Measurements from ENCODE around the gene TMA7.
A peak's percentile ranks its signal among the peaks of the same experiment; 100 is the strongest.

The TMA7 gene

DNA sequence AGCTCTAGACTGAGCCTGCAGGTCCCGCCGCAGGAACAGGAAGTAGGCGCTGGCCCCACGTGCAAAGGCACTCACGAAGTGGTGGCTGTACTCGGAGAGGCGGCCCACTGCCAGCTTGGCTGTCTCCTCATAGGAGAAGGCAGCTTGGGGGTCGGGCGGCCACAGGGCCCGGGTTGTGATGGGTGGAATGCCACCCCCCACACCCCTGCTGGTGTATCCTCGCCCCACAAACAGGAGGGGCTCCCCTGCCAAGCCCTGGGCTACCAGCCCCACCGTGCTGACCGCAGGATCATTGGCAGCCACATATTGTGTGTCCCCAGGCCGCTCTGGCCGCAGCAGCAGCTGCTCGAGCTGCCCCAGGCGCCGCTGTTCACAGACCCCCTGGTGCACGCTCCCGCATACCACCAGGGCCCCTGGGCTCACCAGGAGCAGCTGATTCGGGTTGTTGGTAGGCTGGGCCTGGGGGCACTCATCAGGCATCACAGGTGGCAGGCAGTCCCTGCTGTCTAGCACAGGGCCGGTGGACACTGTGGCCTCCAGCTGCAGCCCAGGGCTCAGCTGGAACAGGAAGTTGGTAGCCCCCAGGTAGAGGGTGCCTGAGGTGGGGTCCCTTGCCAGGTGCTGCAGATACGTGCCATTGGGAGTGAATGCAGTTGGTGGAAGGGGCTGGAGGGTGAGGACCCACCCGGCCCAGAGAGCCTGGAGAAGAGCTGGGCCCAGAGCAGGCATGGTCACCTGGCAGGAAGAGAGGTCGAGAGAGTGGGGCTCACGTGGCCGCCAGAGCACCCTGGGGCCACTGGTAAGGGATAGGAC, 16.0 kb upstream of the TMA7 start:
- no peak for DNase-seq

GRCh38 chr3:48425281-48425812, 14.7 kb upstream of the TMA7 start:
- DNase-seq = no peak

GRCh38 chr3:48426401-48426909, 13.6 kb upstream of the TMA7 start:
- DNase-seq = no peak

GRCh38 chr3:48426944-48427629, 13.0 kb upstream of the TMA7 start:
- DNase-seq = no peak

GRCh38 chr3:48427630-48427962, 12.5 kb upstream of the TMA7 start:
- DNase-seq = no peak

DNA sequence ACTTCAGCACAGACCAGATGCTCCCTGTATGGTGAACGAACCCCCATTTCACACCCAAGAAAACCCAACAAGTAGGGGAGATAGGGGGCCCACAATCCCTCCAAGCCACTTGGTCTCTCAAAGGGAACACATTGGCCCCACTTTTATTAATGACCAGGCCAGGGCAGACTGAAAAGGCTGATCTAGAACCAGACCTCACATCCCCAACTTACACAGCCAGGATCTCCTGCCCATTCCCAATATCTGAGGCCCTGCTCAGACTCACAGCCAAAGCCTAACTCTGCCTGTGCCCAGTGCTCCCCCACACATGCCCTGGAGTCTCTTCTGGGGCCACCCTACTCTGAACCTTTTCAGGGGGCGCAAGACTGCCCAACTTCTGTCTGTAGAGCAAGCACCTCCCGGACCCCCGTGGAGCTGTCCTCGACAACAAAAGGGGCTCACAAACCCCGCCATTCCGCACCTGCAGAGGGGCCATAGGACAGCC, 11.9 kb upstream of the TMA7 start:
- no peak for DNase-seq

DNA sequence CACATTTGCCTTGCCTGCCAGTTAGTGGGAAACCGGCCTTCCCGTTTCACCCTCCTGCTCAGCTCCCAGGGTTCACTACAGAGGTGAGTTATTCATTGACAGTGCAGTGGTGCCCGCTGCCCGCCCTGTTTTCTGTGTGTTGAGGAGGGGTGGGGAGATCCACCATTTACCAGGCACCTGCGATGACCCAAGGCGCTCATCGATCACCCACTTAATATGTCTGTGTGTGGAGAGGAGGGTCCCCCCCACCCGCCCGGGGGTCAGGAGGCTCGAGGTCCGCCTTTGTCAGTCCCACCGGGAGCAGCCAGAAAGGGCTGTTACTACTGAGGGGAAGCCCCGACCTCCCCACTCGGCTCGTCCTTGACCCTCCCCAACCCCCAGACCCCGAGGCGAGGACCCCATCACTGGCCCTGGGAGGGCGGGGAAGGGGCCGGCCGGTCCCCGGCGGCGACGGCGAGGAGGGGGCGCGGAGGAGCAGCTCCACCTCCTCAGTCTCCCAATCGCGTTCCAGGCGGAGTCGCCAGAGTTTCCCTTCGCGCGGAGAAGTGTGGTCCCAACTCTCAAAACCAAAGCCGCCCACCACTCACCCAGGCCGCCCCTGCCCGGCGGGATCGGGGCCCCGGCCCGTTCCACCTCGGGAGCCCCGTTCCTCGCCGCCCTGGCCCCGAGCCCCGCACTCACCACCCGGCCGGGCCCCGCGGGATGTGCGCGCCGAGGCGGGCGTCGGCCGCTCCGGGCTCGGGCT, 11.3 kb upstream of the TMA7 start:
- no peak for DNase-seq

GRCh38 chr3:48429317-48429959, 10.6 kb upstream of the TMA7 start:
- no peak for DNase-seq

DNA sequence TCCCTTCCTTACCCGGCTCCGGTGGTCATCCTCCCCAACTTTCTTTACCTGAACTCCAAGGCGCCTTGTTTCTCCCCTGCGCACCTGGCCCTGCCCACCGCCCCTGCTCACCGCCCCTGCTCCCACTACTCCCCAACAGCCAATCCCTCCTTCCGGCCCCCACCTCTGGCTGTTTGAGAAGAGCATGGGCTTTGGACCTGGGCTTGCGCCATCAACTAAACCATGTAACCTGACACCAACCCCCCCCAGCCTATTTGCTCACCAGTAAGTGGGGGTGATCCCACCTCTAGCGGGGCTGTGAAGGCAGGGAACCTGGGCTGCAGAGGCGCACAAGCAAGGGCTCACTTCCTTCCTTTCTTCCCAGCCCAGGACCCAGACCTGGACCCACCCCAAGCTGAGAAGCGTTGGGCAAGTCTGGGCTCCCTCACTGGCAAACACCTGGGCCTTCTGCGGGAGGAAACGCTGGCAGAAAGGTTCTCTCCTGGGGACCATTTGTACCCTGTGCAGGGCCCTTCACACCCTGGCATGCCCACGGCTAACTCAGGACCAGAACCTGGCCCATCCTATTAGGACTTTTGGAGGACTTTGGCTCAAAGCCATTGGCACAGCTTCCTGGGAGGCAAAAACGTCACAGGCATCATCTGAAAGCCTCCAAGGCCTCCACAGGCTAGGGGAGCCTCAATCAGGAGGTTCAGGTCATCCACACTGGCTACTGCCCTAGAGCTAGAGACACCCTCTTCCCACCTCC, 9.9 kb upstream of the TMA7 start, which contains the start of gene PLXNB1:
TSS of gene PLXNB1 (minus strand) at position 127 of the 748 bp plus-strand sequence. CDS start 5,475 bp downstream, outside the sequence.
- no peak for DNase-seq

DNA sequence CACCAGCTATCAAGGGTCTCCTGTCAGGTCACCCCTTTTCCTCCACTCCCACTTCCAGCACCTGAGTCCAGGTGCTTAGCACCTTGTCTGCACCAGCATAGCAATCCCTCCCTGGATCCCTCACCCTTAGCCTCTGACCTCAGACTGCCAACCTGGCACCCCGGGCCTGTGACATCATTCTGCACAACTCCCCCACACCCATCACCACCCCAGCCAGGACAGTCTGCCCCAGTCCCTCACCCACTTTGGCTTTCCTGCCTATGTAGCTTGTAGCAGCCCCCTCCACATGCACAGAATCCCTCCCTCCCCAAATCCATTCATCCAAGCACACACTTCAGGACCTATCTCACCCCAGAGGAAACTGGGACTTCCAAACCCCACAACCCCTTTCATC, 9.4 kb upstream of the TMA7 start:
- DNase-seq = no peak

- DNase-seq = no peak
These were observed 8.6 kb upstream of the TMA7 start for GRCh38 chr3:48431224-48432029.

DNA sequence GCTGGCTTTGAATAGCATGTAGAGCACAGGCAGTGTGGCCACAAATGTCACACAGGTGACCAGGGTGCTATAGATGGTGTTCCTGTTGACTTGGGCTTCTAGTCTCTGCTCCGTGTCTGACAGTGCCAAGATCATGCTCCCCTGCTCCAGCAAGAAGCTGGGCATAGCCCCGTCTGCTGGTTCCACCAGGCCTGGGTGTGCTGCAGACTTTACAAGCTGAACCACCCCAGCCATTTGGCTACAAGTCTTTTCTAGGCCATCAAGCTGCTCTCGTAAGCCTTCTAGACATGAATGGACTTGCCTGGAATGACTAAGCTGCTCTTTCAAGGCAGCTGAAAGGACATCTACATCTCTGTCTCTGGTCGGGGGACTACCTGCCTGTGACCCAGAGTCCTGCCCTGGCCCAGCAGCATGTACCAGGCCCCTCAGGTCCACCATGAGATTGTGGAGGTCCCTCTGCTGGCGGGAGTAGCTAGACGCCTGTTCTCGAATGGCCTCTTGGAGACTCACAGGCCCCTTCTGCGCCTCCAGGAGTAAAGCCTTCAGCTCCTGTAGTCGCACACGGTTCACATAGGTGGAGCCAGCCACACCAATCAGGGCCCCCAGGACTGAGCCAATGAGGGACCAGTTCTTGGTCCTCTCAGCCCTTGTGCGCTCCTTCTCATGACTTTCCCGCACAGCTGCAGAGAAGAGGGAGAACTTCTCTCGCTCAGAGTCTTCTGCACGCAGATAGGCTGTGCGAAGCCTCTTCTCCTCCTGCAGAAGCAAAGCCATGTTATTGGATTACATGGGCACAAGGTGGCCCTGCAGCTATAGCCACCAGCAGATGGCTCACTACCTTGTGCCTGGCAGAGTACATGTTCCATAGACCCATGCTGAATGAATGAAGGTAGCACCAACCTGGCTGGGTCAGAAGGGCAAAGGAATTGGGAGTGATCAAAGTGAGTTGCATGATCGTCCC, 7.4 kb upstream of the TMA7 start:
- DNase-seq = no peak

GRCh38 chr3:48433472-48434118, 6.5 kb upstream of the TMA7 start:
- DNase-seq = no peak

DNA sequence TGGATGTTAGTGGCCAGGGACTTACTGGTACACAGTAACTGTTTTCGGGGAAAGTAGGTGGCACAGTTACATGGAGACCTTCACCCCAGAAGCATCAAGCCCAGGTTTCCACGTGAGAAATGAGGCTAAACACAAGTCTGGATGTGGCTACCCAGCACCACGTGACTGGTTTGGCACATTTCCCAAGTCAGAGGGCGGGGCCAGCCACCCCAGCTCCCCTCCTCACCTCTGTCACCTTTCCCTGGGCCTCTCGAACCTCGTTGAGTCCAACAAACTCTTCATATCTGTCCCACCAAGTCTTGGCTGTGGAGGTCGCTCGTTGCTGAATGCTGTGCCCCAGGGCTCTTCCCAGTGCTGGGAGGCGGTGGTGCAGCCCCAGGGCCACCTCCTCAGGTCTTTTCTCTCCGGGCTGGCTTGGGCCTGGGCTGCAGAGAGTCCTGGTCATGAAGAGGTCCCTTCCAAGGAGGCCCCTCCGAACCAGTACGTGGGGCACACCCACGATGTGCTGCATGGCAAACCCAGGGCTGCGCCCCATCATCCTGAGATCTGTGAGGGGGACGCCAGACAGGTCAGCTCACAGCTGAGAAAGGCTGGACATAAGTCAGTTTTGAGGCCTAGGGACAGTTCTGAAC, 5.3 kb upstream of the TMA7 start:
- DNase-seq = no peak

- DNase-seq = no peak
These were observed 4.8 kb upstream of the TMA7 start for GRCh38 chr3:48435223-48435595.

GRCh38 chr3:48435774-48436476, 4.1 kb upstream of the TMA7 start:
- peak; percentile 47 to 61 for DNase-seq

GRCh38 chr3:48436477-48436787, 3.6 kb upstream of the TMA7 start:
- no peak for DNase-seq

DNA sequence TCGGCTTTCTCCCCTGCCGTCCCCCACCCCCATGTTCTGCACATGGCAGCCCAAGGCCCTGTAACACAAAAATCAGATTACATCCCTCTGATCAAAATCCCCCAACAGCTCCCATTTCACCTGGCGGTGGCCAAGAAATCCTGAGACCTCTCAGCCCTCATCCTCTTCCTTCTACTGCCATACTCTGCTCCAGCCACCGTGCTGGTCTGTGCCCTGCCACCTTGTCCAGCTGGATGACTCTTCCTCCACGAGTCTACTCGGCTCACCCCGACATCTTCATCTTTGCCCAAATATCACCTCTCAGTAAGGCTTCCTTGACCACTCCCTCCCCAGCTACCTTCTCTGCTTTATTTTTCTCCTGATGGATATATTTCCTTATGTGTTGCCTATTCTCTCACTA, 3.2 kb upstream of the TMA7 start:
- no peak for DNase-seq

Data from SW 1271 (cell line).